Retina (tissue), 1 donor: Measurements from ENCODE around the gene UBE2J1.
A peak's percentile ranks its signal among the peaks of the same experiment; 100 is the strongest.
"Not testable (repeated sequence)": the region's sequence is repeated elsewhere in the genome, so short reads cannot be mapped to it uniquely, and the experiment has no call there.

Source experiments
- DNase-seq: peaks from one replicate; pipeline ENCODE4 v3.0.0-alpha.2; 2016

The UBE2J1 gene

GRCh38 chr6:89315249-89315885 is 37.2 kb downstream of the UBE2J1 start, which contains the start of gene GABRR2:
GABRR2 (minus strand) TSS chr6:89315299; CDS start chr6:89315165, 134 bp downstream.
- DNase-seq = no peak

GRCh38 chr6:89314692-89315091 is 37.8 kb downstream of the UBE2J1 start:
- DNase-seq = no peak

- DNase-seq = no peak
Observed at GRCh38 chr6:89313006-89313405, 39.5 kb downstream of the UBE2J1 start.

GRCh38 chr6:89311853-89312531 is 40.5 kb downstream of the UBE2J1 start:
- DNase-seq = peak; percentile 68

GRCh38 chr6:89311530-89311852 is 41.0 kb downstream of the UBE2J1 start:
- DNase-seq = no peak

GRCh38 chr6:89310929-89311328 is 41.6 kb downstream of the UBE2J1 start:
- no peak for DNase-seq

GRCh38 chr6:89308525-89309395 is 43.8 kb downstream of the UBE2J1 start:
- no peak for DNase-seq

- not testable (repeated sequence) for DNase-seq
Observed at GRCh38 chr6:89304517-89304916, 48.0 kb downstream of the UBE2J1 start.

- DNase-seq = no peak
Observed at GRCh38 chr6:89302936-89303335, 49.6 kb downstream of the UBE2J1 start.

GRCh38 chr6:89302195-89302770 is 50.2 kb downstream of the UBE2J1 start:
- no peak for DNase-seq

GRCh38 chr6:89301586-89302194 is 50.8 kb downstream of the UBE2J1 start:
- DNase-seq = no peak

GRCh38 chr6:89299466-89299850 is 53.1 kb downstream of the UBE2J1 start:
- no peak for DNase-seq

GRCh38 chr6:89298680-89299465 is 53.6 kb downstream of the UBE2J1 start:
- no peak for DNase-seq

- DNase-seq = peak; percentile 11
Observed at GRCh38 chr6:89297695-89298351, 54.7 kb downstream of the UBE2J1 start.

- DNase-seq = no peak
Observed at GRCh38 chr6:89295981-89296380, 56.5 kb downstream of the UBE2J1 start.

- DNase-seq = not testable (repeated sequence)
Observed at GRCh38 chr6:89295116-89295515, 57.4 kb downstream of the UBE2J1 start.

- no peak for DNase-seq
Observed at GRCh38 chr6:89291256-89291819, 61.2 kb downstream of the UBE2J1 start.

- peak; percentile 10 for DNase-seq
Observed at GRCh38 chr6:89290401-89291155, 61.9 kb downstream of the UBE2J1 start.

GRCh38 chr6:89289710-89290109 is 62.8 kb downstream of the UBE2J1 start:
- DNase-seq = no peak

GRCh38 chr6:89287351-89288028 is 65.0 kb downstream of the UBE2J1 start:
- no peak for DNase-seq
